GM12872 (cell line): Measurements from ENCODE around the gene SUN5.

Experiments used
- TF ChIP-seq, protein P1 (sequence below): IDR thresholded peaks from 3 replicates; pipeline ENCODE4 v1.5.1; 2011; ENCODE audit warnings: low read depth, mild to moderate bottlenecking, low read length, moderate library complexity; ENCODE audit not compliant: insufficient read depth

SUN5 gene

DNA sequence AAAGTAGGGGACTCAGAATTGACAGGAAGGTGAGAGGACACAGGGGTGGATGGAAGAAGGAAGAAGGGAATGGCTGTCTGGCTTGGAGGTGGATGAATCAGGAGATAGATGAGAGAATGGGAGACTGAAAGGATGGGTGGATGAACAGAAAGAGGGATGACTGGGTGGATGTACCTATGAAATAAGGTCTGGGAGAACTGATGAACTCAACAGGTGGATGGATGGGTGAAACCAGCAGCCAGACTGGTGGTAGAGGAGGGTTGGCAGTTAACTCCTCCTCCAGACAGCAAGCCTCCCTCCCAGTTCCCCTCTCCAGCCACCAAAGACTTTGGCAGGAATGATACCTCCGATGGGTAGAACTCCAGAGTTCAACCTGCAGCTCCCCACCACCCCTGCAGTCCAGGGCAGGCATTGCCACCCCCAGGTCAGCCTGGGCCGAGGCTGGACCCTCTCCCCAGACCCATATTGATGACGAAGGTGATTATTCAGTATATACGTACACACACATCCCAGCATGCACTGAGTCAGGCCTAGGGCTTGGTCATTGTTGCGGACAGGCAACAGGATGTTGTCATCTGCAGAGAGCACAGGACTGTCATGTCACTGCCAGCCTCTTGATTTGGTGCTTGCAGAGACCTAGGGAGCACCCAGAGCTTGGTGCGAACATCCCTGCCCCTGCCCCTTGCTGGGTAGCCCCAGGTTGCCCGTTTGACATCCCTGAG is 2.0 kb downstream of the SUN5 start:
- TF ChIP-seq, protein P1, sequence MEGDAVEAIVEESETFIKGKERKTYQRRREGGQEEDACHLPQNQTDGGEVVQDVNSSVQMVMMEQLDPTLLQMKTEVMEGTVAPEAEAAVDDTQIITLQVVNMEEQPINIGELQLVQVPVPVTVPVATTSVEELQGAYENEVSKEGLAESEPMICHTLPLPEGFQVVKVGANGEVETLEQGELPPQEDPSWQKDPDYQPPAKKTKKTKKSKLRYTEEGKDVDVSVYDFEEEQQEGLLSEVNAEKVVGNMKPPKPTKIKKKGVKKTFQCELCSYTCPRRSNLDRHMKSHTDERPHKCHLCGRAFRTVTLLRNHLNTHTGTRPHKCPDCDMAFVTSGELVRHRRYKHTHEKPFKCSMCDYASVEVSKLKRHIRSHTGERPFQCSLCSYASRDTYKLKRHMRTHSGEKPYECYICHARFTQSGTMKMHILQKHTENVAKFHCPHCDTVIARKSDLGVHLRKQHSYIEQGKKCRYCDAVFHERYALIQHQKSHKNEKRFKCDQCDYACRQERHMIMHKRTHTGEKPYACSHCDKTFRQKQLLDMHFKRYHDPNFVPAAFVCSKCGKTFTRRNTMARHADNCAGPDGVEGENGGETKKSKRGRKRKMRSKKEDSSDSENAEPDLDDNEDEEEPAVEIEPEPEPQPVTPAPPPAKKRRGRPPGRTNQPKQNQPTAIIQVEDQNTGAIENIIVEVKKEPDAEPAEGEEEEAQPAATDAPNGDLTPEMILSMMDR, result no peak

DNA sequence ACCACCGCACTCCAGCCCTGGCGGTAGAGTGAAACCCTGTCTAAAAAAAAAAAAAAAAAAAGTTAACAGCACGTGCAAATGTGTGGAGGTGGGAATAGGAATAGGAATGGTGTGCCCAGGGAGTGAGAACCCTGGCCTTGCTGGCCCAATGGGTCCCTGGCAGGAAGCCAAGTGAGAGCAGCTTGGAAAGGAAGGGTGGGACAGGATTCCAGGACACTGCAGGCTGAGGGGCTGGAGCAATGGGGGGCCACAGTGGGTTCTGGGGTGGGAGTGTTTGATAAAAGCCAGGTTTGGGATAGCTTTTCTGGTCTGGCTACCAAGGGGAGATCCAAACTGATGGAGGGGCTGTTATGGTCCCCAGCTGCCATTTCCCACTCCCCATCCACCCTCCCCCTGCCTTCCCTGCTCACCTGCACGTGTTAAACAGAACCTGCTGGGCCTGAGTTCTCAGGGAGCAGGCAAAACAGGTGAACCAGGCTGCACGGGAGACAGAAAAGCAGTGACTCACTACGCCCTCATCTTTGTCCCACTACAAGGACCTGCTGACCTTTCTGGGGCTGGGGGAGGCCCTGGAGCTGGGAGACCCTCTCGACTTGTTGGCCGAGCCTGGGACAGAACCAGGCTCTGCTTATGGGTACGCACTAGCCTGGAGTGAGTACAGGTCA is 3.3 kb downstream of the SUN5 start:
- TF ChIP-seq, protein P1, result no peak

DNA sequence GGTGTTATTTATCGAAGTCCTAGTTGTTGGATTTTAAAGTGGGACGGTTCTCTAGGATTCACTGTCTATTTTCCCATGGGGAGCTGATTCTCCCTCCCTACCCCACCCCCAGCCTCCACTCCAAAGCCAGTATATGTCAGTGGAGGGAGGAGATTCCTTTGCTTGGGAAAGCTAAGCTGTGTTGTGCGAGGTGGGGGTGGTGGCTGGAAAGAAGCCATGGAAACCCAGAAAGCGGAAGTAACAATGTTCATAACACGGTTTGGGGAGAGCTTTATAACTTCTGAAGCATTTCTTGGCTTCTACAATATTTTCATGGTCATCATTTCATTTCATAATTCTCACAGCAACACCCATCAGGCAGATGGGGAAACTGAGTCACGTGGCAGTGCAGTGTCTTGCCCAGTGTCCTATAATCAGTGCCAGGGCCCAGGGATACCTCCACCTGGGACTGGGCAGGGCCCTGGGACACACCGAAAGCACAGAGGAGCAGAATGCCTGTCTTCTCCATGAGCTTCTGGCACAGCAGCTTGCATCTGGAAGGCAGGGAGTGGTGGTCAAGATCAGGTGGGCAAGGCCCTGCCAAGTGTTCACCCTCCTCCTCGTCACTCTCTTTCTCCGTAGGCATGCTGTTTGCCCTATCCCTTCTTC is 4.5 kb downstream of the SUN5 start:
- TF ChIP-seq, protein P1, result no peak

DNA sequence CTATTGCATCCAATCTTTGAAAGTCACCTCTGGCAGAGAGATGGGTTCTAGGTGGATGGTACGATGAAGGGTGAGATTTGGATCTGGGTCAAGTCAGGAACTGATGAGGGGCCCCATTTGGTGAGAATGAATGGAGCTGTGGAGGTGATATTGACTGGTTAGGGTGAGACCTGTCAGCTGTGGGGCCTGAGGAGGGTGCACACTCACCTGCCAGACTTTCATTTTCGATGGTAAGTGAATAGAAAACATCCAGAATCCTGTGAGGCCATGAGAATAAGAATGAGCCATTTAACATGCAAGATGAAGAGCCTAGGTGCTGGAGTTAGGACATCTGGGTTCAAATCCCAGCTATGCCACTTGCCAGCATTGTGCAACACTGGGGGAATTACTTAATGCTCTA is 6.8 kb downstream of the SUN5 start:
- TF ChIP-seq, protein P1, result no peak

DNA sequence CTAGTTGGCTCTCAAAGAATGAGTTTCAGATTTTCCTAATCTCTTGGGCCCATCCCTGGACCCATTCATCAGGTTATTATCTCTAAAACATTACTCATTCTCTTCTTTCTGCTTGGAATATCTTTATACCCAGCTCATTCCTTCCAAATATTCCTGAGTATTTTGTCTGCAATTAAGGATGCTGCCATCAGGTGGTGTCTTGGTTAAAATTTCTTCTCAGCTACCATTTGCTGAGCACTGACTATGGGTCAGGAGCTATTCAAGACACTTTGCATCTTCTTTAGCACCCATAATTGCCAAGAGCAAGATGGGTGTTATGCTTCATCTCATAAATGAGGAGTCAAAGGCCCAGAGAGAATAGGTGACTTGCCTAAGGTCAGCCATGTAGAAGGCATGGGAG is 8.4 kb downstream of the SUN5 start:
- TF ChIP-seq, protein P1, result no peak

DNA sequence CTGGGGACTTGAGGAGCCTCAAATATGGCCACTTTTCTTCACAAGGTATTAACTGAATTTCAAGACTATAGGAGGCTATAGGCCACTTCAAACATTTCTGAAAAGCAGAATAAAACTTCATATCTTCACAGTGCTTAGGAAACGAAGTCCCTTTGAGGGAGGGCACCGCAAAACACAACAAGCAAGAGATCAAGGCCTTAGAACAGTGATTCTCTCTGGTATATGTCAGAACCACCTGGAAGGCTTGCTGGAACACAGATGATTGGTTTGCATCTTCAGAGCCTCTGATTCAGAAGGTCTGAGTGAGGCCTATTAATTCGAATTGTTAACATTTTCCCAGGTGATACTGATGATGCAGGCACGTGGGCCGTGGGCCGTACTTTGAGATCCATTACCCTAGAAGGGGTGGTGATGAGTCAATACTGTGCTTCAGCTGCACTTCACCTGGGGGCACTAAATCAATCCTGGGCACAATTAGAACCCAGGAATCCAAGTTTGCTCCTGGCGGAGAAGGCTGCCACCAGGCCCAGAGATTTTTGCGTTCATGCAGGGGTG is 10.7 kb downstream of the SUN5 start:
- TF ChIP-seq, protein P1, result no peak
